Cardiac muscle cell (in vitro differentiated cells and primary cell): ENCODE data around the gene FBLN1. TPM values are rescaled to one million over a fixed set of nuclear protein-coding genes. Genes with fewer than 3 reads are reported as not detected.

ENCODE experiments used
- DNase-seq, 2 donors: peaks; one replicate each; pipeline versions ENCODE4 v3.0.0 to v3.0.0-alpha.2; 2010 to 2017; ENCODE audit warnings: low read depth in 1 of 2, low spot score in 1 of 2
- H3K27ac ChIP-seq: fragments of 200-600 bp; sonication (generic); 2 replicates; pipeline ENCODE4 v1.5.1; 2016
- H3K27me3 ChIP-seq: fragments of 200-600 bp; sonication (generic); 2 replicates; pipeline ENCODE4 v1.6.0; 2016; ENCODE audit warnings: control low read depth
- H3K36me3 ChIP-seq: fragments of 200-600 bp; sonication (generic); 2 replicates; pipeline ENCODE4 v1.5.1; 2016; ENCODE audit warnings: control low read depth
- H3K4me1 ChIP-seq: fragments of 200-600 bp; sonication (generic); 2 replicates; pipeline ENCODE4 v1.8.1; 2017; ENCODE audit warnings: low read depth, mild to moderate bottlenecking, mixed run types
- H3K4me3 ChIP-seq: fragments of 200-600 bp; sonication (generic); 2 replicates; pipeline ENCODE4 v1.5.1; 2016; ENCODE audit warnings: mild to moderate bottlenecking
- H3K9me3 ChIP-seq: fragments of 200-600 bp; sonication (generic); 2 replicates; pipeline ENCODE4 v1.5.1; 2017; ENCODE audit warnings: low read depth, mild to moderate bottlenecking, control low read depth
- CTCF ChIP-seq: IDR thresholded peaks from 2 replicates; pipeline ENCODE4 v1.5.1; 2012; ENCODE audit warnings: low read depth, mild to moderate bottlenecking, low read length
- polyA plus RNA-seq: library from polyadenylated mRNA; unstranded; fragments of >200 nt; fragmentation: Nextera tagmentation; extraction: Ambion mirVana; gene quantifications from 2 replicates; pipeline ENCODE4 v1.2.1, GENCODE V29; 2016
- total RNA-seq: library from RNA; depleted of rRNA; stranded (reverse); fragments of >200 nt; gene quantifications from 2 replicates; pipeline ENCODE4 v1.2.3, GENCODE V29; 2016

The FBLN1 gene
- total and polyA plus RNA-seq, 2 experiments from 2014 or later: 53.8 to 55.7 TPM

DNA sequence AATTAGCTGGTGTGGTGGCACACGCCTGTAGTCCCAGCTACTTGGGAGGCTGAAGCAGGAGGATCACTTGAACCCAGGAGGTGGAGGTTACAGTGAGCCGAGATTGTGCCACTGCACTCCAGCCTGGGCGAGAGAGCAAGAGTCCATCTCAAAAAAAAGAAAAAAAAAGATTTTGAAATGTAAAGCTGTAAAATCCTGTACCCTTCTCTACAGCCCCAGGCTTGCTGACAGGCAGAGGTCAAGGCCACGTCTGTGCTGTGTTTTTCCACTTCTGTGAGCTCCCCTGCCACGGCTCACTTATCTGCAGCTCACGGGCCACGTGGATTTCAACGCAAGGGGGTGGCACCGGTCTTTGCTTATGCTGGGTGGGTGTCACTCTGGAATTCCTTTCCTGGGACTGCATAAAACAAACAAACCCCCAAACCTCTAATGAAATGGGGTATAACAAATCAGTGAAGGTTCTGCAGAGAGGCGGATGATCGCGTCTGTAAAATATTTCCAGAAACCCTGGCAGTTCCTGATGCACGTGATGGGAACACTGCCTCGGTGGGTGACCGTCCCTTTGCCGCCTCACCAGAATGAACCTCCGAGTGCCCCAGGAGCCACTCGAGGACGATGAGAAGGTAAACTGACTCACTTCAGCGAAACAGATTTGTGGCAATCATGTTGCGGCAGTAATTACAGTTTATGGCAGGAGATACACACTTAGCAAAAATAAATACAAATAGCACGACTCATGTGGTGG lies 125.0 kb downstream of the FBLN1 start:
- Histone ChIP-seq H3K27me3 (peaks cover 63% of the 10 kb centered on the region), H3K4me3 (no peak overlapping the region), H3K4me1 (no peaks in the 10 kb centered on the region), H3K36me3 (no peaks in the 10 kb centered on the region), H3K9me3 (no peaks in the 10 kb centered on the region), H3K27ac (no peak overlapping the region)
- no peak for DNase-seq
- TF ChIP-seq CTCF: no peak

DNA sequence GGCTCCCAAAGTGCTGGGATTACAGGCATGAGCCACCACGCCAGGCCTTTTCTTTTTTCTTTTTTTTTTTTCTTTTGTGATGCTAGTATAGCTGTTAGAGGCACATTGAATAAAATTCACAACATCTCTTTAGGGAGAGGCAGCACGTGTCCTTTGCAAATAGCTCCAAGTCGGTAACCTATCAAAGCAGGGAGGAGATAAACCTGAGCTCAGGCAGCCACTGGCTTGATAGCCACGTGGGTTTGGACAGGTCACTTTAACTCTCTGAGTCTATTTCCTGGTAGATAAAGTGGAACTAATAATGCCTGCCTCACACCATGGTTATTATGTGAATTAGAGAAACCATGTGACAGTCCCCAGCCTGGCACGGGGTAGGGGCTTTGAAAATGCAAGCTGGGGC lies 125.8 kb downstream of the FBLN1 start:
- H3K4me3 ChIP-seq: no peak overlapping the region
- no peaks in the 10 kb centered on the region for H3K9me3 ChIP-seq
- H3K27ac ChIP-seq: no peak overlapping the region
- peak in 1 of 2 donors; percentile 32 for DNase-seq
- peaks cover 69% of the 10 kb centered on the region for H3K27me3 ChIP-seq
- TF ChIP-seq CTCF: no peak
- H3K4me1 ChIP-seq: no peaks in the 10 kb centered on the region
- H3K36me3 ChIP-seq: no peaks in the 10 kb centered on the region

- no peaks in the 10 kb centered on the region for H3K4me1 ChIP-seq
- peaks cover 70% of the 10 kb centered on the region for H3K27me3 ChIP-seq
- H3K9me3 ChIP-seq: no peaks in the 10 kb centered on the region
- no peak overlapping the region for H3K27ac ChIP-seq
- no peak overlapping the region for H3K4me3 ChIP-seq
- TF ChIP-seq CTCF: no peak
- peak in 1 of 2 donors; percentile 16 for DNase-seq
- no peaks in the 10 kb centered on the region for H3K36me3 ChIP-seq
Measured at GRCh38 chr22:45629469-45630089, 126.9 kb downstream of the FBLN1 start.

GRCh38 chr22:45630436-45630835 lies 127.8 kb downstream of the FBLN1 start:
- Histone ChIP-seq H3K27me3 (peaks cover 70% of the 10 kb centered on the region), H3K4me1 (no peaks in the 10 kb centered on the region), H3K9me3 (no peaks in the 10 kb centered on the region), H3K4me3 (no peak overlapping the region), H3K36me3 (no peaks in the 10 kb centered on the region), H3K27ac (no peak overlapping the region)
- DNase-seq: no peak
- TF ChIP-seq CTCF: no peak

DNA sequence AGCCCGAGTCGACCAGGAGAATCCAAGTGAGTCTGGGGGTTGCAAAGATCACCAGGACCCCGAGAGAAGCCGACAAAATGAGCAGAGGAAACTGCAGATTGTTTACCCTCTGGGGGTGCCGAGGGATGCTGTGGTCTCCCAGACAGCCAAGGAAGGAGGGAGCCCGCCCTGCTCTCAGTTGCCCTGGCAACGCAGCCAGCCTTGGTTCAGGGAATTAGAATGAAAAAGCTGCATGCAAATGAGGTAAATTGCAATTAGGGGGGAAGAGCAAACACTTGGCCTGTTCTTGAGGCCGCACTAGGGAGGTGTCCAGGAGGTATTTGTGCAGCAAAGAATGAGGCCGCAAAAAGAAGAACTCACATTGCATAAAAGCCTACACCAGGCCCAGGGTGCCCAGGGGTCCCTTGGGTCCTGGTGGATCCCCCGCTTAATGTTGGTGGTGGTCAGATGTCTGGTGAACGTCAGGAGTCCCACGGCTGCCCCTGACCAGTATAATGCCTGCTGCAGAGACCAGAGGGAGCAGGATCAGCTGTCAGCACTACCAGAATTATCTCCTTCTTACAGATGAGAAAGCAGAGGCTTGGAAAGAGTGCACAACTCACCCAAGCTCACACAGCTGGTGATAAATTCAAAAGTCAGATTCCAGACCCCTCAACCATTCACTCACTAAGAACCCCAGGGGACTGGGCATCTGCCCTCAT lies 128.6 kb downstream of the FBLN1 start:
- Histone ChIP-seq H3K36me3 (no peaks in the 10 kb centered on the region), H3K4me3 (no peak overlapping the region), H3K4me1 (no peaks in the 10 kb centered on the region), H3K27ac (no peak overlapping the region), H3K27me3 (peaks cover 70% of the 10 kb centered on the region), H3K9me3 (no peaks in the 10 kb centered on the region)
- TF ChIP-seq CTCF: no peak
- DNase-seq: no peak
